Measurements from ENCODE around the gene FSD1. TPM values are rescaled to one million over a fixed set of nuclear protein-coding genes. Genes with fewer than 3 reads are reported as not detected.
"Not testable (repeated sequence)": the region's sequence is repeated elsewhere in the genome, so short reads cannot be mapped to it uniquely, and the experiment has no call there.

The FSD1 gene
- total RNA-seq, 1 donor from 2014 or later, result 1.5 TPM

GRCh38 chr19:4345342-4346019, 41.1 kb downstream of the FSD1 start:
- intact Hi-C loops (cut with DNase I), result no loop called here
- Histone ChIP-seq H3K36me3 (no peaks in the 10 kb centered on the region), H3K9me3 (no peaks in the 10 kb centered on the region), H3K27ac (no peak overlapping the region), H3K27me3 (no peaks in the 10 kb centered on the region), H3K4me3 (no peak overlapping the region), H3K4me1 (peaks cover 12% of the 10 kb centered on the region)
- ATAC-seq (no peak), DNase-seq (no peak)
- TF ChIP-seq, protein P1, sequence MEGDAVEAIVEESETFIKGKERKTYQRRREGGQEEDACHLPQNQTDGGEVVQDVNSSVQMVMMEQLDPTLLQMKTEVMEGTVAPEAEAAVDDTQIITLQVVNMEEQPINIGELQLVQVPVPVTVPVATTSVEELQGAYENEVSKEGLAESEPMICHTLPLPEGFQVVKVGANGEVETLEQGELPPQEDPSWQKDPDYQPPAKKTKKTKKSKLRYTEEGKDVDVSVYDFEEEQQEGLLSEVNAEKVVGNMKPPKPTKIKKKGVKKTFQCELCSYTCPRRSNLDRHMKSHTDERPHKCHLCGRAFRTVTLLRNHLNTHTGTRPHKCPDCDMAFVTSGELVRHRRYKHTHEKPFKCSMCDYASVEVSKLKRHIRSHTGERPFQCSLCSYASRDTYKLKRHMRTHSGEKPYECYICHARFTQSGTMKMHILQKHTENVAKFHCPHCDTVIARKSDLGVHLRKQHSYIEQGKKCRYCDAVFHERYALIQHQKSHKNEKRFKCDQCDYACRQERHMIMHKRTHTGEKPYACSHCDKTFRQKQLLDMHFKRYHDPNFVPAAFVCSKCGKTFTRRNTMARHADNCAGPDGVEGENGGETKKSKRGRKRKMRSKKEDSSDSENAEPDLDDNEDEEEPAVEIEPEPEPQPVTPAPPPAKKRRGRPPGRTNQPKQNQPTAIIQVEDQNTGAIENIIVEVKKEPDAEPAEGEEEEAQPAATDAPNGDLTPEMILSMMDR (IDR thresholded peaks at IDR 0.05), result no peak

GRCh38 chr19:4346020-4346383, 41.6 kb downstream of the FSD1 start:
- Histone ChIP-seq H3K27ac (no peak overlapping the region), H3K4me3 (no peak overlapping the region), H3K27me3 (no peaks in the 10 kb centered on the region), H3K36me3 (no peaks in the 10 kb centered on the region), H3K9me3 (no peaks in the 10 kb centered on the region), H3K4me1 (peaks cover 12% of the 10 kb centered on the region)
- no peak for ATAC-seq
- intact Hi-C loops (cut with DNase I), result no loop called here
- no peak for DNase-seq
- TF ChIP-seq, protein P1 (IDR thresholded peaks at IDR 0.05), result no peak

DNA sequence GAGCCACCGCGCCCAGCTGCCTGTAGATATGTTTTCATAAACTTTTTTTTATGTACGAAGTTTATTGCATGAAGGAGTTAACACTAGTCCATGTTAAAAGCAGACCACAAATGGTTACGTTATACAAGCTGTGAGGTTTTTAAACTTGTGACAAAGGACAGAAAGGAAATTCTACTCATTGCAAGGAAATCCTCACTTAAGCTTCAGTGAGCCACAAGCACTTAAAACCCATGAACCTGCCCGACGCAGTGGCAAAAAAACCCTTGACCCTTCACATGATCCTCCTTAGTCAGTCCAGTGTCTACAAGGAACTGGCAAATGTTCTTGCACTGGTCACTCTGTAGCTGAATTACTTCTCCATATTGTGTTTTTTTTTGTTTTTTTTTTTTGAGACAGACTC, 43.1 kb downstream of the FSD1 start:
- Histone ChIP-seq H3K4me3 (no peak overlapping the region), H3K27ac (no peak overlapping the region), H3K36me3 (no peaks in the 10 kb centered on the region), H3K4me1 (peaks cover 7% of the 10 kb centered on the region), H3K27me3 (no peaks in the 10 kb centered on the region), H3K9me3 (no peaks in the 10 kb centered on the region)
- intact Hi-C loops (cut with DNase I), result no loop called here
- TF ChIP-seq, protein P1 (IDR thresholded peaks at IDR 0.05), result no peak
- ATAC-seq (no peak), DNase-seq (no peak)

- H3K4me1 ChIP-seq; H3K36me3 ChIP-seq; H3K9me3 ChIP-seq; intact Hi-C loops (cut with DNase I); H3K27me3 ChIP-seq; DNase-seq; ATAC-seq; H3K4me3 ChIP-seq; H3K27ac ChIP-seq: not testable (repeated sequence)
These were observed 44.8 kb downstream of the FSD1 start for GRCh38 chr19:4349225-4349624.

GRCh38 chr19:4350111-4350510, 45.7 kb downstream of the FSD1 start:
- TF ChIP-seq, protein P1 (IDR thresholded peaks at IDR 0.05), result no peak
- H3K36me3 ChIP-seq, result no peaks in the 10 kb centered on the region
- ATAC-seq, result no peak
- no peaks in the 10 kb centered on the region for H3K9me3 ChIP-seq
- H3K4me3 ChIP-seq, result no peak overlapping the region
- no peak overlapping the region for H3K27ac ChIP-seq
- intact Hi-C loops (cut with DNase I), result no loop called here
- DNase-seq, result no peak
- no peaks in the 10 kb centered on the region for H3K4me1 ChIP-seq
- no peaks in the 10 kb centered on the region for H3K27me3 ChIP-seq

DNA sequence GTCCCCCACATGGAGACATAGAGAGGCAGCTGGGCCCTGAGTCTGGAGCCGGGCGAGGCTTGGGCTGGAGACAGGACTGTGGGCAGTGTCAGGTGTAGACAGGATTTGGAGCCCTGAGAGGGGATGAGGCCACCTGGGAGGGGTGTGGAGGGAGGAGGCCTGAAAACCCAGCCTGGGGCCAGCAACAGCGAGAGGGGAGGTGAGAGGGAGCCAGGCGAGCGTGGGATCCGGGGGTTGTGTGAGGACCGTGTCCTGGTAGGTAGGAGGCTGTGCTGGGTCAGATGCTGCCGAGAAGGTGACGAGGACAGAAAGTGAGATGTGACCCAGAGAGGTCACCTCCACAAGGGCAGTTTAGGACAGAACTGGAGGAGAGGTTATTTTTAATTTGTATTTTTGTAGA, 46.3 kb downstream of the FSD1 start:
- intact Hi-C loops (cut with DNase I), result no loop called here
- ATAC-seq (no peak), DNase-seq (no peak)
- Histone ChIP-seq H3K9me3 (no peaks in the 10 kb centered on the region), H3K27ac (no peak overlapping the region), H3K36me3 (no peaks in the 10 kb centered on the region), H3K4me3 (no peak overlapping the region), H3K4me1 (no peaks in the 10 kb centered on the region), H3K27me3 (no peaks in the 10 kb centered on the region)
- TF ChIP-seq, protein P1 (IDR thresholded peaks at IDR 0.05), result no peak
